K562 (cell line): ENCODE data around the gene FLG. TPM values are rescaled to one million over a fixed set of nuclear protein-coding genes. Genes with fewer than 3 reads are reported as not detected.

Source experiments
- ATAC-seq: fragments of 200-7000 bp; cut with Tn5 transposase; 3 replicates; pipeline ENCODE4 v1.9.1; 2020; ENCODE audit warnings: moderate library complexity
- BruUV-seq: library from RNA; stranded (reverse); fragments of 400-500 nt; replicated peaks from 2 replicates; lab custom pipeline; 2021; lab: Mats Ljungman, UMichigan
- CTCF ChIA-PET: fragments of 300-600 bp; formaldehyde crosslinking; extraction: SDS; loops from one replicate; lab custom pipeline; 2021; ENCODE audit warnings: low intra/inter-chr PET ratio; lab: Yijun Ruan, JAX
- POLR2A ChIA-PET: fragments of 300-600, 350-650 bp; sonication (Branson Sonifier 250); formaldehyde crosslinking; extraction: SDS; loops from one replicate; lab custom pipeline; 2021; ENCODE audit warnings: antibody characterized with exemption, inconsistent platforms; lab: Yijun Ruan, JAX
- DNase-seq, 4 experiments: peaks; one replicate each; pipeline versions ENCODE4 v3.0.0 to v3.0.0-alpha.2; 2011 to 2018; ENCODE audit warnings: low spot score in 3 of 4, mixed read lengths in 3 of 4; ENCODE audit errors: extremely low read depth in 1 of 4
- FAIRE-seq: peaks from 2 replicates; lab custom pipeline; 2011; peaks lifted over from hg19 to GRCh38; lab: Jason Lieb, UNC
- H2AFZ ChIP-seq: 2 replicates; pipeline ENCODE4 v1.6.0; 2011; ENCODE audit warnings: low read depth, low read length, control low read depth, inconsistent platforms
- H3K27ac ChIP-seq: fragments of 200-600 bp; 3 replicates; pipeline ENCODE4 v1.8.0; 2011; ENCODE audit warnings: low read depth, mild to moderate bottlenecking, control low read depth, inconsistent platforms, low read length, moderate library complexity, mixed read lengths; ENCODE audit errors: extremely low read depth
- H3K27me3 ChIP-seq, 2 experiments: fragments of 300-600 bp in 1 of 2; 2 replicates in 1 of 2; 3 replicates in 1 of 2; pipeline versions ENCODE4 v1.6.0 to v1.8.0; 2011; ENCODE audit warnings: inconsistent platforms in 2 of 2, low read length in 2 of 2, mild to moderate bottlenecking in 1 of 2, mixed read lengths in 1 of 2, moderate library complexity in 1 of 2; ENCODE audit not compliant: control insufficient read depth in 2 of 2, insufficient read depth in 2 of 2
- H3K36me3 ChIP-seq: fragments of 300-600 bp; 3 replicates; pipeline ENCODE4 v1.8.0; 2011; ENCODE audit warnings: mild to moderate bottlenecking, low read length, inconsistent platforms; ENCODE audit not compliant: control insufficient read depth, insufficient read depth
- H3K4me1 ChIP-seq, 2 experiments: fragments of 200-600 bp in 1 of 2; replicated peaks in 1 of 2; 2 replicates in 1 of 2; 3 replicates in 1 of 2; pipeline versions ENCODE4 v1.5.1 to v1.8.0; 2011; ENCODE audit warnings: inconsistent platforms in 2 of 2, low read length in 2 of 2, mild to moderate bottlenecking in 1 of 2, mixed read lengths in 1 of 2, moderate library complexity in 1 of 2; ENCODE audit not compliant: control insufficient read depth in 2 of 2, insufficient read depth in 2 of 2
- H3K4me2 ChIP-seq: 2 replicates; pipeline ENCODE4 v1.6.1; 2011; ENCODE audit warnings: low read length, control low read depth, inconsistent platforms, mixed read lengths; ENCODE audit not compliant: insufficient read depth
- H3K4me3 ChIP-seq: fragments of 200-600 bp; sonication (generic), shearing (Covaris generic); 2 replicates; pipeline ENCODE4 v1.5.1; 2016; ENCODE audit warnings: control low read depth, inconsistent platforms
- H3K79me2 ChIP-seq: fragments of 200-600 bp; 3 replicates; pipeline ENCODE4 v1.8.0; 2011; ENCODE audit warnings: low read length, inconsistent platforms; ENCODE audit not compliant: control insufficient read depth, insufficient read depth
- H3K9ac ChIP-seq, 2 experiments: 2 replicates each; pipeline versions ENCODE4 v1.6.0 to v1.6.1; 2011; ENCODE audit warnings: low read depth in 2 of 2, low read length in 2 of 2, control low read depth in 1 of 2, inconsistent platforms in 1 of 2, mild to moderate bottlenecking in 1 of 2, mixed read lengths in 1 of 2; ENCODE audit not compliant: insufficient read depth in 1 of 2
- H3K9me1 ChIP-seq: one replicate; pipeline ENCODE4 v1.6.0; 2011; ENCODE audit warnings: inconsistent platforms, mild to moderate bottlenecking, low read length, moderate library complexity; ENCODE audit not compliant: control insufficient read depth, insufficient read depth
- H3K9me3 ChIP-seq: replicated peaks from 2 replicates; pipeline ENCODE4 v1.5.1; 2011; ENCODE audit warnings: low read depth, low read length, inconsistent platforms; ENCODE audit not compliant: control insufficient read depth, insufficient read depth
- H4K20me1 ChIP-seq: replicated peaks from 2 replicates; pipeline ENCODE4 v1.6.1; 2011; ENCODE audit warnings: low read length, inconsistent platforms, mixed read lengths; ENCODE audit not compliant: control insufficient read depth, insufficient read depth
- CSDE1 ChIP-seq, 2 experiments: fragments of 450-650 bp; IDR thresholded peaks; 2 replicates each; pipeline ENCODE4 v1.6.1; 2016; ENCODE audit warnings: mild to moderate bottlenecking in 1 of 2
- ELF2 ChIP-seq: fragments of 250-450 bp; sonication (Bioruptor Pico); IDR thresholded peaks from 2 replicates; pipeline ENCODE4 v1.5.0; 2021; ENCODE audit warnings: mild to moderate bottlenecking
- HDAC6 ChIP-seq: IDR thresholded peaks from 2 replicates; pipeline ENCODE4 v1.6.1; 2012; ENCODE audit warnings: low read depth, mild to moderate bottlenecking, control low read depth, inconsistent platforms, low read length, moderate library complexity
- HNRNPK ChIP-seq: fragments of 200-400 bp; formaldehyde crosslinking; IDR thresholded peaks from one replicate; pipeline ENCODE4 v1.6.1; 2018; ENCODE audit warnings: mild to moderate bottlenecking, low read depth, low read length; ENCODE audit not compliant: poor library complexity, severe bottlenecking
- MECOM ChIP-seq: fragments of 250-450 bp; sonication (Bioruptor Pico); IDR thresholded peaks from 2 replicates; pipeline ENCODE4 v1.8.0; 2022; ENCODE audit warnings: inconsistent platforms
- MXI1 ChIP-seq: IDR thresholded peaks from 2 replicates; pipeline ENCODE4 v1.6.1; 2011; ENCODE audit warnings: low read depth, mild to moderate bottlenecking, improper control_type of control experiment, low read length
- POLR2AphosphoS5 ChIP-seq: IDR thresholded peaks from 2 replicates; pipeline ENCODE4 v1.6.1; 2011; ENCODE audit warnings: mild to moderate bottlenecking, low read depth, low read length, moderate library complexity; ENCODE audit not compliant: control insufficient read depth, insufficient read depth
- REST ChIP-seq, 2 experiments: fragments of 450-650 bp; formaldehyde crosslinking in 1 of 2; IDR thresholded peaks; 2 replicates each; pipeline versions ENCODE4 v1.4.0 to v1.6.1; 2014 to 2020; ENCODE audit warnings: mild to moderate bottlenecking in 2 of 2, borderline replicate concordance in 1 of 2, low read depth in 1 of 2
- ZNF583 ChIP-seq: fragments of 250-450 bp; sonication (Bioruptor Pico); IDR thresholded peaks from 2 replicates; pipeline ENCODE4 v1.4.0; 2020
- WGBS: fragments of 100-300 bp; shearing (Covaris generic); methylation state at CpG from one replicate; pipeline ENCODE4 v1.1.6; 2016; ENCODE audit warnings: low coverage, mixed read lengths; ENCODE audit not compliant: insufficient coverage; ENCODE audit errors: missing lambda C conversion rate; 5-methylcytosine and 5-hydroxymethylcytosine counted together
- in situ Hi-C: fragments of 300-500 bp; cut with MboI; formaldehyde crosslinking; loops from 4 replicates; pipeline ENCODE4 v1.15.0; 2018; ENCODE audit warnings: inconsistent platforms, mixed read lengths
- intact Hi-C: fragments of 100-400 bp; cut with micrococcal nuclease; formaldehyde crosslinking; loops from 2 replicates; pipeline ENCODE4 v1.14.2; 2022
- polyA plus RNA-seq, 8 experiments: library from polyadenylated mRNA; depleted of rRNA in 4 of 8; stranded (reverse) in 5 of 8; unstranded in 3 of 8; fragments of >200 nt; fragmentation: Nextera tagmentation in 2 of 8; fragmentation: Illumina TruSeq in 1 of 8; extraction: Ambion mirVana in 2 of 8; extraction: Trizol in 1 of 8; gene quantifications; 2 replicates each; pipeline versions ENCODE4 v1.2.1 to v1.2.3, GENCODE V29; 2011 to 2014; ENCODE audit warnings: inconsistent platforms in 1 of 8, missing spikeins in 1 of 8
- total RNA-seq, 7 experiments: library from RNA; depleted of rRNA in 6 of 7; stranded (reverse); fragments of >200 nt in 6 of 7; fragmentation: Illumina TruSeq in 2 of 7; extraction: Trizol in 2 of 7; gene quantifications; 2 replicates each; pipeline versions ENCODE4 v1.2.1 to v1.2.3, GENCODE V29; 2011 to 2021; ENCODE audit warnings: low replicate concordance in 1 of 7

Gene FLG
- total and polyA plus RNA-seq, 9 of the 15 experiments (the other 6 are each of a cell fraction or from before 2014, with no cell fraction given) = not detected

- POLR2A ChIA-PET = interaction anchor here (1.1 kb wide), 1 partner anchor 25 kb away, joined by 3 read pairs; no protein-coding TSS in a partner anchor
- Histone ChIP-seq H3K4me3 (no peak overlapping the region), H3K27me3 (no peaks in the 10 kb centered on the region), H3K27ac (no peak overlapping the region), H3K9me3 (no peaks in the 10 kb centered on the region), H3K9me1 (peaks cover 3% of the 10 kb centered on the region), H3K79me2 (no peaks in the 10 kb centered on the region), H3K36me3 (no peaks in the 10 kb centered on the region), H4K20me1 (no peaks in the 10 kb centered on the region), H2AFZ (no peak overlapping the region), H3K4me1 (no peaks in the 10 kb centered on the region), H3K4me2 (no peak overlapping the region), H3K9ac (no peak overlapping the region)
- 3% methylated on average over 2 of the region's 2 CpGs for WGBS
- ATAC-seq (no peak), FAIRE-seq (no peak), DNase-seq (no peak)
- intact Hi-C loops (loop anchor here (5.0 to 10.0 kb wide), 2 partner anchors 108 to 295 kb away; no protein-coding TSS in a partner anchor), in situ Hi-C loops (no loop called here)
- no TSS peak for BruUV-seq
- CTCF ChIA-PET = no interaction called here
- TF ChIP-seq HNRNPK (no peak), CSDE1 (IDR thresholded peaks at IDR 0.05) (no peak), ZNF583 (CRISPR knock-in tag) (no peak), REST (IDR thresholded peaks at IDR 0.05; ENCODE audit: borderline replicate concordance) (no peak), REST (CRISPR knock-in tag; IDR thresholded peaks at IDR 0.05; ENCODE audit: low read depth) (no peak), MECOM (CRISPR knock-in tag) (no peak), ELF2 (CRISPR knock-in tag) (no peak), POLR2AphosphoS5 (no peak), MXI1 (no peak), HDAC6 (no peak)
Measured at GRCh38 chr1:152349611-152350010, 24.6 kb upstream of the FLG start.
